ENCODE results near the gene CXXC4.
A peak's percentile ranks its signal among the peaks of the same experiment; 100 is the strongest.

Gene CXXC4

DNA sequence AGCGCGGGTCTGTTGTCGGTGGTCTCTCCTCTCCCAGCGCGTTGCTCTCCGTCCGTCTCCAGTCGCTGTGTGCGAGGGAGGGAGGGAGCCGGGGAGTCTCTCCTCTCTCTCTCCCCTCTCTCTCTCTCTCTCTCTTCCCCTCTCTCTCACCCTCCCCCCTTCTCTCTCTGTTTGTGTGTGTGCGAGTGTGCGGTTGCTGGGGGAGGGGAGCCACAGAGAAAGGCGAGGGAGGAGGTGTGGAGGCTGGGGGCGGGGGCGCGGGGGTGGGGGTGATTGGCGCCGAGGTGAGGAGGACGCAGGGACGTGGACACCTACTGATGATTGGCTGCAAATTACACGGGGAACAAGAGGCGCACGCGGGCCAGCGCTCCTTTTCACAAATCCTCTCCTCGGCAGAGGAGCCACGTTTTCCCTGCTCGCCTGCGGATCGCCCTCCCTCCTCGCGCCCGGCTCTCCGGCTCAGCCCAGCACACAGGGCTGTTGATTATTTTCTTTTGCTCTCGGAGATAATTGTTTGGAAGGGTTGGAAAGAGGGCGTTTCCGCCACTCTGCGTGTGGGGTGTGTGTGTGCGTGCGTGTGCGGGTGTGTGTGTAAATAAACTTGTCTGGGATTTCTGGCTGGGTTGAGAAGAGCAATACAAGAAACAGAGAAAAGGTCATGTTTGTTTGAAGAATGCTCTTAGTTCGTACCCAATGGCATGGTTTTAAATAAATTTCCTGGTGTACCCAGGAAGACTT lies at the start of gene CXXC4:
Gene CXXC4, minus strand, starts transcription at position 73 of the 738 bp plus-strand sequence. CDS start 3,092 bp downstream, outside the sequence.
- peak; percentile 54 for DNase-seq

GRCh38 chr4:104533156-104533555 lies 38.5 kb upstream of the CXXC4 start:
- no peak for DNase-seq

- no peak for DNase-seq
Measured at GRCh38 chr4:104532677-104533076, 38.0 kb upstream of the CXXC4 start.

DNA sequence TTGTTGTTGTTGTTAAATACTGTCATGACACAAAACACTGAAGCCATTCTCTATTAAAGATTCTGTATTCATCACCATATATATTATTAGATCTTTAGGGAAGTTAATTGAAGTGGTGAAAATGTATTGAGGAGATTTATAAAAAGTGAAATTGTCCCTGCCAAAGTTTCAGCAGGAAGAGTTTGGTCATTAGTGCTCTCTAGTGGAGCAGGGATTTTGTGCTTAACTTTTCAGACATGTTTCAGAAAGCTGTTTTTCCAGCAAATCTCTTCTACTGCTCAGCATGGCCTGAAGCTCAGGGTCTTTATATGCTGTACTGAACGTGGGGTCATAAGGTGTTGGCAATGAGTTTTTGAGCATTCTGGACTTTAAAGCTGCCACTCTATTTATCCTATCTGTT lies 36.7 kb upstream of the CXXC4 start:
- DNase-seq: no peak

GRCh38 chr4:104530426-104530825 lies 35.7 kb upstream of the CXXC4 start:
- DNase-seq: no peak

DNA sequence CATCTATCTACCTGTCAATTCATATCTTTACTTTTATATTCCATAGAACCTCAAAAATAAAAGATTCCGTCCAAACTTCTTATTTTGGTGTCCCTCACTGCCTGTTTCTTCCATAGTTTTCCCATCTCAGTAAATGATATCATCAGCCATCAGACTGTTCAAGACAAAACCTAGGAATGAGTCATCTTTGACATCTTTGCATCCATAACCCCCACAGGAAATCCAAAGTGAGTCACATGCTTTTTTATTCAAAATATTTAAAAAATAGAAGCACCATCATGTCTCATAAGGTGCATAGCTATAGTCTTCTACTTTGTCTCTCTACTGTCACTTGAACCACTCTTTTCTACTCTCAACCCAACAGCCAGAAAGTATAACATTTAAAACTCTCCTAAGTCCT lies 29.9 kb upstream of the CXXC4 start:
- no peak for DNase-seq

DNA sequence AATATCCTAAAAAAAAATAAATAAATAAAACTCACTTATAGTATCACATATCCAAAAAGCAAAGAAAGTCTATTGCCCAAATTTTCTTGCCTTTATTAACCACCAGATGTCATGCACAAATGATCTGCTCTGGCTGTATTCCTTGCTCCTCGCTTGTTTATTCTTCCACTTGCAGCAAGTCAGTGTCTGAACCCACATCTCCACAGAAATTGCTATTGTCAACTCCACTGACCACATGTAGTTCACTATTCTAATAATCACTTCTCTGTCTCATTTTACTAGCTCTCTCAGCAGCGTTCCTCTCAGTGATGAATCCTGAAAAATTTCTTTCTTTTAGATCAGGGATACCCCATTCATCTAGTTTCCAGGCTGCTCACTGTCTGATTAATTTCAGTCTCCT lies 29.3 kb upstream of the CXXC4 start:
- DNase-seq: no peak

- DNase-seq: no peak
Measured at GRCh38 chr4:104519588-104519987, 24.9 kb upstream of the CXXC4 start.

DNA sequence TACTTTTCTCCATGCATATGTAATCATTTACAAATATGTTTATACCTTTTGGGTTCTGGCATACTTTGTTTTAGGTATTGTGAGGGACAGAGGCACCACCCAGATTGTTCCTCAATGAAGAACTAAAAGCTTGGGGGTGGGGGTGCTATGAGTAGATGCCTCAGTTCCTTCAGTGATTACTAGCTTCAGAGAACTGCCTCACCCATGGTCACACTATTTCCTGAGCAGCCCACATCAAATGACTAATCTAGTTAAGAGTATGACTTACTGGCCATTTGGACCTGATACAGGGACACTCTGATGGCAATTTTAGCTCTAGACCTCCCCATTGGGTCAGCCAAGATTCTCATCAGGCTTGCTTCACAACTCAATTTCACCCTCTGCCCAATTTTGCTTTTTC lies 22.2 kb upstream of the CXXC4 start:
- DNase-seq: no peak

DNA sequence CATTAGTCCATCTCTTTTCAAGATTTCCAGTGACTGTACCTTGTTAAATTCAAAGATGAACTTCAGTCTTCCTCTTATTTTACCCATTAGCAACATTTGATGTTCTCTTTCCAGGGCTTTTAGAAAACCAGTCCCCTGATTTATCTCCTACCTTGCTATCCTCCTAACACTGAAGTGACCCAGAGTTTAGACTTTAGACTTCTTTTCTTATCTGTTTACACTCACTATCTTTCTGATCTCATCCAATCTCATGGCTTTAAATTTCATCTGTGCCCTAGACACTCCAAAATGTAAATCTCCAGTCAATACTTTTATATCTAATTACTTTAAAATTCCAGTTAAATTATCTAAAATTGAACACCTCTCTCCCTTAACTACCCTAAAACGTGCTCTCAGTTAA lies 13.5 kb upstream of the CXXC4 start:
- no peak for DNase-seq

GRCh38 chr4:104507112-104507511 lies 12.4 kb upstream of the CXXC4 start:
- no peak for DNase-seq

DNA sequence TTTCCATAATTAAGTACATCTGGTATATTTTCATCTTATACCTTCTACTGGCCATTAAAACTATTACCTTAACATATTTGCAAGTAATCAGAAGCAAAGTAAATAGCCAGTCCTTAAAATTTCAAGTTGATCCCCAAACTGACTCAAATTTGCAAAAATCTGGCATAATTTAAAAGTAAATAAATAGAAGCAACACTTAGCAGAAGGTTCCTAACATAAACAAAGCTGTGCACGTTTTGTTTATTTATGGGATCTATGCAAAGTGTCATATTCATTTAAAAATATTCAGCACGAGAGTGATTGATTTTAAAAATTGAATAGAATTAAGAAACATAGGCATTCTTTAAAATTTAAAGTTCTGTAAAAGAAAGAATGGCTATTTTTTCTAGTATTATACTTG lies 9.8 kb upstream of the CXXC4 start:
- no peak for DNase-seq

- no peak for DNase-seq
Measured at GRCh38 chr4:104502471-104502870, 7.8 kb upstream of the CXXC4 start.

DNA sequence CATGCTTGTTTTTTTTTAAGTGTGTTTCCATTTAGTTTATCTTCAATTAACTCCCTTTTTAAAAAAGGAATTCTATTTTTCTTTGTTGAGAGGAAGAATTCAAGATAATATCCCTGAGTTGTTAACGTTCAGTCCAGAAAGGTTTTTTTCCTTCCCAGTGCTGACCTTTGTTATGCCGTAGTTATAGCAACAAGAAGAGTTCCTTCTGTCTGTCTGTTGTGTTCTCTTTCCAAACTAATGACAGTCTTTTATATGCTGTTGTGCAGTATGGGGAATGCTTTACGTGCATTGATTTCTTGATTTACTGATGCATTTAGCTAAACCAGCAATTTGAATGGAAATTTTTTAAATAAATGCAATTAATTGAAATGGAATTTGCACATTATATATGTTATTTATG lies 6.6 kb upstream of the CXXC4 start:
- no peak for DNase-seq

DNA sequence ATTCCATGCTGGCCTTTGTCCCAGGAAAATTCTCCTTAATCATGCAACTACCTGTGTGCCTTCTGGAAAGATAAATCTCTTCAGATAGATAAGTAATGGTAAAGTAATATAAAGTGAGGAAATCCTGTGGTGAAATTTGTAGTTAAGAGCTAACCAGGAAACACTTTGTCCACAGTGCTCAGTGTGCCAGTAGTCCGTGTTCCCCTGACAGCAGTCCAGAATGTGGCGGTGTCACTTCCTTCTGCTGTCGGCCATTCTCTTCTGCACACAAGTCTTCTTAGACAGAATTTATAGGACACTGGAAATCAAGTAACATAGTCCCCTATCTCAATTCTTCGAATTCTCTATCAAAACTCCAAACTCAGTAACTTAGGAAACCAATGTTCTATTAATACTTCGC lies 5.7 kb upstream of the CXXC4 start:
- no peak for DNase-seq

GRCh38 chr4:104494185-104494584 lies 509 bp downstream of the CXXC4 start:
- DNase-seq: no peak

DNA sequence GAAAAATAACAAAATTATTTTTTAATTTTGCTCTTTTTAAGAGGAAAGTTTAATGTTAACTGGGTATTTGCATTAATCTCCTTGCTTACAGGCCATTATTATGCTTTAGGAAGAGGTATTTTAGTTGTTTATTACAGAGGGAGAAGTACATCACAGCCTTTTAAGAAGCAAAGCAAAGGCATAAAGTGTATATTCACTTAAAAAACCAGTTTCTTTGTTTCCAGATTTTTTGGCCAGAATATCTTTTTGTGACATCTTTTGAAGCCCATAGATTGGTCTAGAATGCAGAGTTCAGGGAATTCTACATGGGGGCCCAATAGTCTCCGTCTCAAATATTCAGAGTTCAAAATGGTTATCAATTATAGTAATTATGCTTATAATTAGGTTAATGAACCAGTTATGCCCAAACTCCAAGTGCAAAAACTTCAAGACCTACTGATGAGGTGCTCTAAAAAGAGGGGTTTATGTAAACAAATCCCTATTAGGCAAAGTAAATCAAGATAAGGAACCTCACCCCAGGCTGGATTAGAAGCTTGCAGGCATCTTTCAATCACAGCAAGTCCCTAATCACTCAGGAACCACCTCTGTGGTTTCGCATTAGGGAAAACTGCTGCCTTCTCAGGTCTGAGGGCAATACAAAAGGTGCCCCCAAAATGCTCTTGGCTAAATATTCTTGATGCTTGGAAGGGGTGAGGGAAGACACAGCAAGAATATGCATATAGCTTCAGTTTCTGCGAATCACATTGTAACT lies 1.4 kb downstream of the CXXC4 start:
- DNase-seq: no peak

GRCh38 chr4:104492183-104492771 lies 2.4 kb downstream of the CXXC4 start:
- DNase-seq: no peak

DNA sequence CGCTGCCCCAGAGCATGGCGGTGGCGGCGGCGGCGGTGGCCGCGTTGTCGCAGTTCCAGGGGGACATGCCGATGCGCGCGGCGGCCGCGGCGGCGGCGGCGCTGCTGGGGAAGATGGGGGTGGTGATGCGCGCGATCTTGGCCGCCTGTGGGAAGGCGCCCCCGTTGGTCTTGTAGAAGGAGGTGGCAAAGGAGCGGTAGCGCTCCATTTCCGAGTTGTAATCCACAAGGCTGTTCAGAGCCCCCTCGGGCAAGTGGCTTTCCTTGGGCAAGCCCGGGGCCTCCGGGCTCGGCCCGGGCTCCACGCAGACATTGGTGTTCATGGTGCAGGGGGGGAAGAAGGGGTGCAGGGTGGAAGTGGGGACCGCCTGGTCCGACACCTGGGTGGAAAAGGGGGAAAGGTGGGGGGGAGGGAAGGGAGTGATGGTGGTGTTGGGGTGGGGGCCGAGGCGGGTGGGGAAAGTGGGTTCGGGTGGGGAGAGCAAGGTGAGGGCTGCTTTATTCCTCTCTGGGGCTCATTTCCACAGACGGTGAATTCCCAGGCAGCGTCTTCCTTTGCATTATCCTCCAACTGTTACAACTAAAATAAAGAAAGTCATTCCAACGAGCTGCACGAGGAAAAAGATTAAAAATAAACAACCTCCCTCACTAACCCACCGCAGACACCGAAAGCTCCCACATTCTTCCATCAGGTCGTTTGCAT lies 3.1 kb downstream of the CXXC4 start:
- DNase-seq: no peak

GRCh38 chr4:104490770-104491480 lies 3.8 kb downstream of the CXXC4 start:
- peak; percentile 70 for DNase-seq

DNA sequence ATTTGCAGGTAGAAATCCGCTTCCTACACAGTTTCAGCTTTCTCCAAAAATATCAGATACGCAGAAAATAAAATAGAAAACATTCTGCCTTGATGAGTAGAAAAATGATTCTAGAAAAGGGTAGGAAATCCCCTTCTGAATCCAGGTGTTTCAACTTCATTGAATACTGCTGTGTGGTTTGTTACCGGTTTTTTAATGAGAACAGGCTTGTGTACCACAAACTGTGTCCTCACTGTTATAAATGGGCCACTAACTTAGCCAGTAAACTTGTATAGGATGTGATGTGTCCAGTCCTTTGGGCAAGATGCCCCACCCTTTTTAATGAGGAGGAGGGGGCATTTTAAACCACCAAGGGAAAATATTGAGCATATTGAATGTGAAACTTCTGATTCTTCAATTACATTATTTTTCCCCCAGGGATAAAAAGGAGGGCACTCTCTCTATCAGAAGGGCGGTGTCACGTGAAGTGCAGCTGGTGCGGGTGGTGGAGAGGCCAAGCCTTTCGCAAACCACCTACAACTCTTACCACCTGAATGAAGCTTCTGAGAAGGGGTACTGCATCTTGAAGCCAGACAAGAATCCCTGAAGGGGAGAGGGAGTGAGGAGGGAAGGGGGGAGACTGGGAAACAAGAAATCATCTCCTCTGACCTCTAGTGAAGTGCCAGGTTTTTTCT lies 4.5 kb downstream of the CXXC4 start:
- DNase-seq: no peak

GRCh38 chr4:104489731-104490095 lies 5.0 kb downstream of the CXXC4 start:
- DNase-seq: no peak

All from NCI-H1105 (cell line).